HG02610 (cell line): ENCODE measurements around the gene CLMN.
A peak's percentile ranks its signal among the peaks of the same experiment; 100 is the strongest.

ENCODE experiments used
- ATAC-seq: cut with Tn5 transposase; IDR thresholded peaks from one replicate; pipeline ENCODE4 v1.9.1; 2021; ENCODE audit warnings: mild to moderate bottlenecking, moderate library complexity; ENCODE audit not compliant: unreplicated experiment

CLMN gene

DNA sequence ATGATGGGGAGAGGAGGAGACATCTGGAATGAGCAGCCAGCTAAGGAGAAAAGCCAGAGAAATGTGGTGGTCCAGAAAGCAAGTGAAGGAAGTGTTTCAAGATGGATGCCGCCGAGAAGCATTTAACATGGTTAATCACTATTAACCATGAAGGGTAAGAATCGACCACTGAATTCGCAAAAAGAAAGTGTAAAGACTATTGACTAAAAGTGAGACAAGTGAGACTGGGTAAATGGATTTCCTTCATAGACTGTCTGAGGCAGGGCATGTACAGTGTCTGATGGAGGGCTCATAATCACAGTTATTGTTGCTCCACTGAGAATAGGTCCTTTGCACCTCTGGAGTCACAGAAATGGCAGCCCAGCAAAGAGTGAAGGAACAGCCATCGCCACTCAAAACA lies 25.3 kb upstream of the CLMN start:
- ATAC-seq = peak; percentile 60

GRCh38 chr14:95344536-95344935 lies 24.8 kb upstream of the CLMN start:
- ATAC-seq = no peak

GRCh38 chr14:95341564-95341963 lies 21.9 kb upstream of the CLMN start:
- no peak for ATAC-seq

GRCh38 chr14:95341115-95341514 lies 21.4 kb upstream of the CLMN start:
- no peak for ATAC-seq

DNA sequence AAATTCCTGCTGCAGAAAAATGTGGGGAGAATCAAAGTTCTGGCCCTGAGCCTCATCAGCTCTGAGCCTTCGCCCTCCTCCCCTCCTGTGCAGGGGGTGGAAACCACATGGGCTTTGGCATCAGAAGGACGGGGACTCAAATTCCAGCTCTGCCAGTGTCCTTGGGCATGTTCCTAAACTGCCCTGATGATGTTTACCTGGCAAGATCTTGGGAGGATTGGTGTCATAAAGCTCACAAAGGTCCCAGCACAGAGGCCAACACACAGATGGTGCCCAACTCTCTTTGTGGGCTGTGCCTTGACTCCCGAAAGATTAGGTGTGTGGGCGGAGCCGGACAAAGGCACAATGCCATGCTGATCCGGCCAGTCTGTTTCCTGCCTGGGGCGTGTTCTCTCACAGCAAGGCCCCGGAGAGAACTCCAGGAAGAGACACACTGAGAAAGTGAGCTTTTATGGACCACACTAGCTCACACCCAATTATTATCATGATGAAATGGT lies 20.5 kb upstream of the CLMN start:
- no peak for ATAC-seq

- no peak for ATAC-seq
Measured at GRCh38 chr14:95339301-95339865, 19.7 kb upstream of the CLMN start.

GRCh38 chr14:95338436-95338835 lies 18.7 kb upstream of the CLMN start:
- ATAC-seq = no peak

DNA sequence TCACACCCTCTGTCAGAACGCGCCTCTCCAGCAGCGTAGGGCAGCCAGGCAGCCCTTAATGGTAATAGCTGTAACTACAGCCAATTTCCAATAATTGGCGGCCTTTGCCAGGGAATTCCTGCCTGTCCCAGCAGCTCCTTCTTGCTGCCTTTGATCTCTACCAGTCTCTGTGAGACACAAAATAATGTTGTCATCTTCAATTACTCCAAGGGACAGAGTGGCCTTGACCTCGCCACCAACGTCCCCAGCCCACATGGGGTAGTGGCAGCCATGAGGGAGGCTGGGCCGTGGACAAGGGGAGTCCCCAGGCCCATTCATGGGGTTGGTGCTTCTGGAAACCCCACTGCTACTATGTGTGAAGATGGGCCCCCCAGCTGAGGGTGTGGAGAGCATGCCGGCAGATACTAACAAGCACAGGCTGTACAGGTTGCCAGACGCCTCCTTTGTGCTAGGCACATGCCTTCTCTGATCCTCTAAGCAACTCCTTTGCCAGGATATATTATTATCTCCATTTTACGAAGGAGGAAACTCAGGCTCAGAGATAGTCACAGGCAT lies 17.4 kb upstream of the CLMN start:
- no peak for ATAC-seq

- ATAC-seq = no peak
Measured at GRCh38 chr14:95336192-95336760, 16.6 kb upstream of the CLMN start.

DNA sequence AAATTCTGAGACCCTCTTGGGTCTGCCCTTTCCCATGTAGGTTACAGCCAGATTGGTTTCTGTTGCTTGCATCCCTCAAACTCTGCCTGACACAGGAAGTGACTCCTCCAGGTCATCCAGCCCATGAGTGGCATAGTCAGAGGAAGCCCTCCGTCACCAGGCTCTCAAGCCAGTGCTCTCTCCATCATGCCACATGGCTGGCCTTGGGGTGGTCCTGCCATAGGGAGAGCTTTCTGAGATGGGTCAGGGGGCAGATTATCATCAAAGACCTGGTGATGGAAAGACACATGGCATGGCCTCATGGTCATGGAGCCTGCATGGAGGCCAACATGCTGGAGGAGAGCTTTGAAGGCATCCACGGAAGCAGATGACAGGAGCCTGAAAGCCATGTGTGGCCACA lies 15.4 kb upstream of the CLMN start:
- no peak for ATAC-seq

GRCh38 chr14:95334044-95334443 lies 14.3 kb upstream of the CLMN start:
- no peak for ATAC-seq

GRCh38 chr14:95332641-95333040 lies 12.9 kb upstream of the CLMN start:
- ATAC-seq = no peak

DNA sequence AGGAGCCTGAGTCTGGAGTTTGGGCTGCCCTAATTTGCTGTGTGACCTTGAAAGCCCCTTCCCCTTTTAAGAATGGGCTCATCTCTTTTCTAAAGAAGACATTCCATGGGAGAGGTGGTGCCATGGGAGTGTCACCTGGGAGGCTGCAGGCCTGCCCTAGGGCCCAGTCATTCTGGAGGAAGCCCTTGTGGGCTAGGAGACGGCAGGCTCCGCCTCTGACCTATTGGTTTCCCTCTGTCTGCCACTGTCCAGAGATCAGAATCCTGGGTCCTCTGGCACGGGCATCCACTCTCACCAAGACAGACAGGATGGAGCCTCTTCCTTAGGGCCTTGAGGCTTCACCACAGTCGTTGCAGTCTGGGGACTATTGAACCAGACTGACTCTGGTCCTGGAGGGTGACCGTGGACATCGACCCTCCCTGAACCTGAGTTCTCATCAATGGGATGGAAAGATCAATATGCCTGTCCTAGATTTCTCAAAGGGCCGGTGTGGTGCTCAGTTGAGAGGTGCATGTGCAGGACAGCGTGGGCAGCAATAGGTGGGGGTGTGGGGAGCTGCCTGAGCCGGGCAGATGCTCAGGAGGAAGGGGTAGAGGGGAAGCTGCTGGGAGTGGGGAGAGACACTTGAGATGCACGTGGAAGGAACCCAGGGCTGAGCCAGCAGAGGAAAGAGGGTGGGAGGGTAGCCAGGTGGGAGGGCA lies 12.2 kb upstream of the CLMN start:
- ATAC-seq = no peak

- no peak for ATAC-seq
Measured at GRCh38 chr14:95330591-95331370, 11.1 kb upstream of the CLMN start.

DNA sequence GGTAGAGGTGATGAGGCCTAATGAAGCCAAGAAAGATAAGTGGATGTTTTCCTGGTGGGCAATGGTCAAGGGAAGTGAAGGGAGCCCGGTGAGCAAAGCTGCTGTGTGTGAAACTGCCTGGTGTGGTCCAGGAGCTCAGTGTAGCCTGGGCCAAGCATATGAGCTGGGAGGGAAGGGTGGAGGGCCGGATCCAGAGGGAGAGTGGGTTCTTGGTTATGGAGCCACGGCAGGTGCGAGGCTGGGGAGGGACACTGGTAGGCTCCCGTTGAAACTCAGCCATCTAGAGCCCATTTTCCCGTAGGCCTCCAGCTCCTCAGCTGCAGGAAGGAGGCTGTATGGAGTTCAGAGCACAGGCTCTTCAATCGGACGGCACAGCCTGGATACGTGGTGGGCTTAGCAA lies 10.2 kb upstream of the CLMN start:
- no peak for ATAC-seq

DNA sequence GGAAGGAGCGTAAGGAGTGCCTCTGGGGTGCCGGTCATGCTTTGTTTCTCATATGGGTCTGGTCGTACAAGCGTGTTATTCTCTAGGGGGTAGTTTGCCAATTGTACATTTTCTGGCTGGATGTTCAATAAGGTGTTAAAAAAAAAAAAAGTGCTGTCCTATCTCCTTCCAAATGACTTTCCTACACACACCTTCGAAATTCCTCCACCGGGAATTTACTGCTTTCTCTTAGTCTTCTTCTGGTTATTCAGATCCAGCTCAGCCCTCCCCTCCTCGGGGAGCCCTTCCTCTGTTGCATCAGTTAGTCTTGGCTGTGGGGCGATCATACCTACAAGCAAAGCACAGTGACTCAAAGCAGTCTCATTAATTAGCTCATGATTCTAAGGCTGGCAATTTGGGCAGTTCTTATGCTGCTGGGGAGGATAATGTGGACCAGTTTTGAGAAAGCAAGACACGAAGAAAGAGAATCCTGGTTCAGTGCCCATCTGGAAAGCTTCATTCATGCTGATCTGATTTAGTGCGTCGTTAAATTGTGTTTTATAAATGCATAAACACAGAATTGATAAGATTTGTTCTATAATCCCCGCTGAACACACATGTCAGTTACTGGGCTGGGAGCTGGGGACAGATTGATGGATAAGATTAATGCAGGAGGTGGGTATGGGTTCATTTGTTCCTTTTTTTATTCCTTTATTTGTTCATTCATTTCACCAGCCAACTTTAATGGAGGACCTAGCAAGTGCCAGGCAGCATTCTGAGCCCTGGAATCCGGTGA lies 9.2 kb upstream of the CLMN start:
- ATAC-seq = no peak

GRCh38 chr14:95327558-95328374 lies 8.1 kb upstream of the CLMN start:
- ATAC-seq = peak; percentile 97

DNA sequence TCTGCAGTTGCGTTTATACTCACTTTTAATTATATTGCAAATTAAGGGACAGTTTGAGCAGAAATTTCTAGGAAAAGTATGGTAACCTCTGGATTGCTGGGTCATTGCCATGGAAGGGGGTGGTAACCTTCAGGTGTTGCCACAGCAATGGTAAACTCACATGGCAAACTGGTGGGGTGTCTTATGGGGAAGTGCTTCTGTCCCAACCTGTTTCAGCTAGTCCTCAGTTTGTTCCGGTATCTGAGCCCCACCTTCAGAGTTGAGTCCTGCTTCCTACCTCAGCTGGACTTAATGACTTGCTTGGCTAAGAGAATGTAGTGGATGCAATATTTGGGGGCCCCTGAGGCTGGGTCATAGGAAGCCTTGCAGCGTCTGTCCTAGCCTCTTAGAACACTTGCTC lies 7.3 kb upstream of the CLMN start:
- no peak for ATAC-seq

- ATAC-seq = no peak
Measured at GRCh38 chr14:95323917-95324316, 4.2 kb upstream of the CLMN start.

- ATAC-seq = no peak
Measured at GRCh38 chr14:95323361-95323760, 3.7 kb upstream of the CLMN start.
